GM18526 (cell line): Measurements from ENCODE around the gene EYS.

Experiments used
- POLR2A ChIP-seq: IDR thresholded peaks from 3 replicates; pipeline ENCODE4 v1.6.1; 2011; ENCODE audit not compliant: insufficient read length; ENCODE audit errors: extremely low read depth

The EYS gene

DNA sequence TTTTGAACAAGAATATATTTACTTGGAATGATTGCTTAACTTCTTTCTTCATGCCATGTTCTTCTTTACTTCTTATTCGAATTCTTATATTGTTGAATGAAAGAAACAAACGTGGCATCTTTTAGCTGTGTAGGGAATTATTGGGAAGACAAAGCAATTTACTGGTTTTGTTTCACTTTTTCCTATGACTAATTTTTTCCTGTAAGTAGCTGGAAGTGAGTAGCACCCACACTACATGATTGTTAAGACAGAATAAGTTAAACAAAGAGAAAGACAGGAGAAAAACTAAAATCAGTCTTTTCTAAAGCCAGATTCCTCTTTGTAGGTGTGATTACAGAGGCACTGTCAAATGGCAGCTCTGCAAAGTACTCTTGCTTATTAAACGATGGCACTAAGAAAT lies 593.4 kb downstream of the EYS start:
- no peak for TF ChIP-seq POLR2A

- TF ChIP-seq POLR2A = no peak
Measured at GRCh38 chr6:65112435-65112834, 594.6 kb downstream of the EYS start.

GRCh38 chr6:65110031-65110430 lies 597.0 kb downstream of the EYS start:
- TF ChIP-seq POLR2A = no peak

- no peak for TF ChIP-seq POLR2A
Measured at GRCh38 chr6:65098349-65098748, 608.7 kb downstream of the EYS start.

- TF ChIP-seq POLR2A = no peak
Measured at GRCh38 chr6:65091561-65091960, 615.5 kb downstream of the EYS start.

GRCh38 chr6:65088575-65088974 lies 618.5 kb downstream of the EYS start:
- TF ChIP-seq POLR2A = no peak

- TF ChIP-seq POLR2A = no peak
Measured at GRCh38 chr6:65081756-65082155, 625.3 kb downstream of the EYS start.

DNA sequence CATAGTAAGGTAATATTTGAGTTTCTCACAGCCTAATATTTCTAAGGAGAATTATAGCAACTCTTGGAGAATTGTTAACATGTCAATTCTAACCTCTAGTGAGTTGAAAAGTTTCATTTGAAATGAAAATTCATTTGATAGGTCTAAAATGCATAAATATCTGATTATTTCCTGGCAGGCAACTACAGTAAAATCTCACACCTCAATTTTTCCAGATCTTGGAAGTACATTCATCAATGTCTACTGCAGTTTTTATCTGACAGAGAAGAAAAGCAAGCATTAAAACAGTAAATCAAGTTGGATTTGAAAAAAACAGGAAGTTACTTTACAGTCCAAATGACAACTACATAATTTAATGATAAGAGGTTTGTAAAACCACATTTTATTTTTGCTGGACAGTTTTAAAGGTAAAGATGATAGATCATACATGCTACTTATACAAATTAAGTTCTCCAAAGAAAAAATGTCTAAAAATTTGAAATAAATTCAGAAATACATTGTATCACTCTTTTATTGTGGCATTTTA lies 631.3 kb downstream of the EYS start:
- TF ChIP-seq POLR2A = no peak

- no peak for TF ChIP-seq POLR2A
Measured at GRCh38 chr6:65072500-65072899, 634.5 kb downstream of the EYS start.

DNA sequence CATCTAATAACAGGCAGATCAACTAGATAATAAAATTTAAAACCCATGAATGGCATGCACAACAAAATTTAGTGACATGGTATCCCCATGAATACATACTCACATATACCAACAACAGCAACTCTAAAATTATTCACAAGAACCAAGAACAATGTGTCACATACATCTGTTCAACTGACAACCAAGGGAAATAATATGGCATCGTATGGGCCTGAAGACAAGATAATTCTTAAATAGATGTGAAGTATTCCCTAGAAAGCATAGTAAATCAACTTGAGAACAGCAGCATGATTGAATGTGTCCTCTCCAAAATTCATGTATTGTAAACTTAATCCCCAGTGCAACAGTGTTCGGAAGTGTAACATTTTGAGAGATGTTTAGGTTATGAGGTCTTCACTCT lies 635.5 kb downstream of the EYS start:
- TF ChIP-seq POLR2A = no peak

DNA sequence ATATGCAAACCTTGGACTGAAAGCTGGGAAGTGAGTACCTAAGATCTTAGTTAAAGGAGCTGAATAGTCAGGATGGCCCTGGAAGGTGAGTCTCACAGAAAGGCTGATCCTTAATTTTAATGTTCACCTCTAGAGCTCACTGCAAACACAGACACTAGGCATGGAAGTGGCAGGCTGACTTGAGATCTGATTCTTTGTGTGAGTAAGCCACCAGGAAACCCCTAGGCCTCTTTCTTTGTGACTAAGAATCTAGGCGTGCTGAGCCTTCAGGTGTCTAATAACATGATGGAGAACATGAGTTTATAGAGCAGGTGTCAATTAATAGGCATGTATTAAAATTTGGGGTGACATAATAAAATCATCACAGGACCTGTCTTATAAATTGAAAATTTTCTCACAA lies 642.2 kb downstream of the EYS start:
- TF ChIP-seq POLR2A = no peak

DNA sequence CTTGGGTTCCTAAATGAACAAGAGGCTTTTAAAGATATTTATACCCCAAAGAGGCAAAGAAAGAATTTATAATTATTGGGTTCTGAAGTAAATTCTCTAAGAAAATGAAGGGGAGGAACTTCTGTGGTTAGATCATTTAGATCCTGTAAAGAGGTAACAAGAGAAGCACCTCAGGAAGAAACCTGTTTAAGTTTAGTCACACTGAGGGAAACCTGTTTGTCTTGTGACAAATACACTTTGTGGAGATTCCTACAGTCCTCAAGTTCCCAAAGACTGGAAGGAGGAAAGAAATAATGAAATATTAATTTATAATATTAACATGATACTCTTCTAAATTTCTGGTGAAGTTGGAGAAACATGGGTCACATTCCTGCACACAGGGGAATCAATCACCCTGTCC lies 647.5 kb downstream of the EYS start:
- TF ChIP-seq POLR2A = no peak

DNA sequence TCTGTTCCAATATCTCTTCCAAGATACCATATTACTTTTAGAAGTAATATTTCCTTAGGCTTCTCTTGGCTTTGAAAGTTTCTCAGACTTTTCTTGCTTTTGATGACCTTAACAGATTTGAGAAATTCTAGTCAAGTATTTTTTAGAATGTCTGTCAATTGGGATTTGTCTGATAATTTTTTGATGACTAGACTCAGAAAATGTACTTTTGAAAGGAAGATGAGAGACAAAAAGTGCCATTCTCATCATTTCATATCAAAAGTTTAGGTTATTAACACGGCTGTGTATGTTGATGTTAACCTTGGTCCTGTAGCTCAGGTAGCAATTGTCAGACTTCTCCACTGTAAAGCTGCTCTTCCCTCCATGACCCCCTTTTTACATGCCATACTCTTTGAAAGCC lies 651.5 kb downstream of the EYS start:
- TF ChIP-seq POLR2A = no peak

DNA sequence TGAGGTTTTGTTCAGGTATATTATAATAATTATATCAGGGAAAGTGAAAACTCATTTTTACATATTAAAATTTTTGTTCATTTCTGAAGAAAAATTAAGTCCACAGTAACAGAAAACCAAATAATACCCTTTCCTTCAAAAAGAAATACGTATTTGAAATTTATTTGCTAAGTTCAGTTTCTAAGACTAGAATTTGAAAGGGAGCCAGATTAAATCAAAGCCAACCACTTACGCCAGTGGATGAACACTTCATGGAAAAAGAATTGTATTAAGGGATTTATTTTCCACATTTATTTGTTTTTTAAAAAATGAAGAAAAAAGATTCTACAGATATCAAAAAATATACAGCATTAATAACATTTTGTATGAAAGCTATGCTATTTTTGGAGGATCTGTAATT lies 654.4 kb downstream of the EYS start:
- no peak for TF ChIP-seq POLR2A

- TF ChIP-seq POLR2A = no peak
Measured at GRCh38 chr6:65045801-65046200, 661.2 kb downstream of the EYS start.

DNA sequence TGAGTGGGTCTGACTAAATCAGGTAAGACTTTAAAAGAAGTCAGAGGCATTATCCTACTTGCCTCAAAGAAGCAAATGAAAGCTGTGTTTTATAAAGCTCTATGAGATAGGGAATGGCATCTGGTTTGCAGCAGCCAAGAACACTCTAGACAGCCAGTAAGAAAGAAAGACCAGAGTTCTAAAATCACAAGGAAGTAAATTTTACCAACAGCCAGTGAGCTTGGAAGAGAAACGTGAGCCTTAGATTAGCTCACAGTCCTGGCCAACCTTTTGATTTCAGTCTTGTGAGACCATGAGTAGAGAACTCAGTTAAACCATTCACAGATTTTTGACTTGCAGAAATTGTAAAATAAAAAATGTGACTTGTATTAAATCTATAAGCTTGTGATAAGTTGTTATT lies 693.0 kb downstream of the EYS start:
- no peak for TF ChIP-seq POLR2A

DNA sequence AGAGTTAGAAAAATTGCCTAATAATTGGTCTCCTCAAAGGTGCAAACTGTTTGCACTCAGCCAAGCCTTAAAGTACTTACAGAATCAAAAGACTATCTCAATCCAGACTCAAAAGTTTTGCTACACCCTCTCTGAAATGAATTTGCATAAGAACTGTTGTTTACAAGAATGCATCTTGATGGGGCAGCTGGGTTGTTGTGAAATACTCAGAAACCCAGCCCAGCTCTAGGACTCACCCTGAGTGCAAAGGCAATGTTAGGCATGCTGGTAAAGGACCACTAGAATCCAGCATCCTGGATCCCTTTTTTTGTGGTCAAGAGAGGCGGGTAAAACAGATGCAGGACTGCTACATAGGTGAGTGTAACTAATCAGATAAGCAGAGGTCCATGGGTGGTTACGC lies 700.2 kb downstream of the EYS start:
- no peak for TF ChIP-seq POLR2A

- TF ChIP-seq POLR2A = no peak
Measured at GRCh38 chr6:65004283-65004682, 702.7 kb downstream of the EYS start.
